ENCODE data around the gene PPIB.

PPIB gene

DNA sequence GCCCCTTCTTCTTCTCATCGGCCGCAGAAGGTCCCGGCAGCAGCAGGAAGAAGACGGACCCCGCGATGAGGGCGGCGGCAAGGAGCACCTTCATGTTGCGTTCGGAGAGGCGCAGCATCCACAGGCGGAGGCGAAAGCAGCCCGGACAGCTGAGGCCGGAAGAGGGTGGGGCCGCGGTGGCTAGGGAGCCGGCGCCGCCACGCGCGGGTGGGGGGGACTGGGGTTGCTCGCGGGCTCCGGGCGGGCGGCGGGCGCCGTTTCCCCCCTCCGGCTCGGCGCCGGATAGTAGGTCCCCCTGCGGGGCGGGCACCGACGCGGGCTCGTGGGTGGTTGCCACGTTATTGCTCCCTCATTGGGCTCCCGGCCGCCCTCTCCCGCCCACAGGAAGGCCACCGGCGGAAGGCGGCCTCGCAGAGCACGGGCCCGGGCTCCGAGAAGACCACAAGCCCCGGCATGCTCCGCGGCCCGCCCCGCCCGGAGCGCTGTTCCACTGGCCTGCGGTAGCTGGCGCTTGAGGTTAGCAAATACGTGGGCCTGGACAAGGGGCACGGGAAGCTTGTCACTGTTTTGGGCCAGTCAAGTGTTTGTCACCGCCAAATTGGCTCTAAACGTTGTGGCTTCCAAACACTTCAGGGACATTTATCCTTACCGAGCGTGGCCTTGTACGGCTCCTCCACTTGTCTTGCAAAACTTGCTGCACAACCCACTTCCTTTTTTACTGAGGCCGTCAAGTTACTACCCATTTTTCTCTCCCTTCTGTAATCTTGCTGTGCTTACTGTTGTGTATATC is at the start of gene PPIB:
Gene PPIB (minus strand): TSS at position 154 of the 790 bp plus-strand sequence. CDS start 36 bp downstream, at position 118.
- DNase-seq, result peak; percentile 99

GRCh38 chr15:64211696-64212095 is 48.9 kb upstream of the PPIB start:
- no peak for DNase-seq

DNA sequence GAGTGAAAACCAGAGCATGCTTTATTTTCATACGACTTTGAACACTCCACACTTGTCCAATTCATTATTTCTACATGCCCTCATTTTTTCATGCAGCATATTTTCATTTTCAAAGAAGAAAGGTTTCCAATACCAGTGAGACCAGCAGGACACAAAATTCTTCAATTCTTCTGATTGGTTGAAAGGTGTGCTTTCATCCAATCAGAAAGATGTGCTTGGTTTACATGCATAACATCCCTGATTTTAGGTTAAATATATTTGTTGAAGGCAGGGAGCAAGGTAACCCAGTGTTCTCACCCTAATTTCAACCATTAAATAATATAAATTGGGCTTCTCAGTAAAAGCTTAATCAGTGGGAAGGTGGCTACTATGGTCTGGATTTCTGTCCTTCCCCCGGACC is 47.5 kb upstream of the PPIB start:
- DNase-seq, result no peak

DNA sequence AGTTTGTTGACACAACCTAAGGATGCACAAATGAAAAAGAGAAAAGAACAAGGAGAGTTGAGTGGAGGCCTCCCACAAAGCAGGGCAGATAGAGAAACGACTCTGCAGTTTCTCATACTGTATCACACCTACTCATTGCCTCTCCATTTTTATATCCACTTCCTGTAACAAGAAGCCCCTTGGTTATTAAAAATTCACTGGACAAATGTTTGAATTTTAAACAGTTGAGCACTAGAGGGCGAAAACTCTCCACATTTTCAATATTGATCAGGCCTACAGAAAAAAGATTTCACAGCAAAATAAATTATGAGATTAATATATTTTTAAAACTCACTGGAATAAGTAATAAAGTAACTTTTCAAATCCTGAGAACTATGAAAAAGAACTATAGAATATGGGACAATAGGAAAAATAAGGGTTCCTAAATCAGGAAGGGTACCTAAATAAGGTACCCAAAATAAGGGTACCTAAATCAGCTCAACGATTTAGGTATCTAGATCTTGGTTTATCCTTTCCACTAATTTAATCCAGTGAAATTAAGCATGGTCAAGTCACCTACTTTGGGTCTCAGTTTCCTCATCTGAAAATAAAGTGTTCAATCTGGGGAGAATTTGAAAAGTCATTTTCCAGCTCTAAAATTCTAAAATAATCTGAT is 47.0 kb upstream of the PPIB start:
- DNase-seq, result peak; percentile 52 to 67 (median 67)

- no peak for DNase-seq
Measured at GRCh38 chr15:64205202-64205601, 42.4 kb upstream of the PPIB start.

DNA sequence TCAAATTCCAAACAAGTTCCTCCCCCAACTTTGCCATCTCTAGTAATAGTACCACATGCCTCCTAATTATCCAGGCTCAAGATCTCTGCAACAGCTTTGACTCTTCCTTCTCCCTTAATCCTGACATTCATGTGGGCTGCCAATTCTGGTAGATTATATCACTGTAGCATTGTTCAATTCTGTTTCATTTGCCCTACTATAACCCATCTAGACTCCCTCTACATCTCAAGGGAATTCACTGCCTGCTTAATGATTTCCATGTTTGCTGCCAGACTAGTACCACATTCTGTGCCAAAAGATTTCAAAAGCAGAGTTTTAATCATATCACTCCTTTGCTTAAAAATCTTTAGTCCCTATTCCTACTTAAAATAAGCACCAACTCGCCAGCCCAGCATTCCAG is 34.6 kb upstream of the PPIB start:
- no peak for DNase-seq

GRCh38 chr15:64193971-64194370 is 31.1 kb upstream of the PPIB start:
- no peak for DNase-seq

DNA sequence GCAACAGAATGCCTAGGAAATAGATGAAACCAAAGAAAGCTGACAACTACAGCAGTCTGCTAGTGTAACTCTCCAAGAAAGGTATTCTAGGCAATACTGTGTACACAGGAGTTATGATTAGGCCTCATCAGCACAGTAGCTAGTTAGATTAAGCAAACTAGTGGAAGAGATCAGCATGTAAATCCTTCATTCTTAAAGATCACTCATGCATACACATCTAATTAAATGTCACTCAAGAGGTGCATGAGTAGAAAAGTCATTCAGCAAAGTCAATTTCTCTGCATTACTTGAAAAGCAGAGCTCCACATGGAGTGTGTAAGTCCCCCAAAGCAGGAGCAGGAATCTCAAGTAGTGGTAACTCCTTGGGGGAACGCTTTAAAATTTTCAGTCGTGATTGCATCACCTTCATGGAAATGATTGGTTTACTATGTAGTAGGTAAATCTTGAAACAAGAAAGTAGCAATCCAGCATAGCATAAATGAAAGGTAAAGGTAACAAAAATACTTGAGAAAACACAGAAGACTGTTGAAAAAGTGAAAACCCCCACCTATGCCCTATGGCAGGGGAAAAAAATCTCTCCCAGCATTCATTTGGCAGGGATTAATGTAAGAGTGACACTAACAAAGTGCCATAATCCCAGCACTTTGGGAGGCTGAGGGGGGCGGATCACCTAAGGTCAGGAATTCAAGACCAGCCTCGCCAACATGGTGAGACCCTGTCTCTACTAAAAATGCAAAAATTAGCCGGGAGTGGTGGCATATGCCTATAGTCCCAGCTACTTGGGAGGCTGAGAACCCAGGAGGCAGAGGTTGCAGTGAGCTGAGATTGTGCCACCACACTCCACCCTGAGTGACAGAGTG is 29.4 kb upstream of the PPIB start:
- no peak for DNase-seq

- no peak for DNase-seq
Measured at GRCh38 chr15:64187396-64188191, 24.8 kb upstream of the PPIB start.

DNA sequence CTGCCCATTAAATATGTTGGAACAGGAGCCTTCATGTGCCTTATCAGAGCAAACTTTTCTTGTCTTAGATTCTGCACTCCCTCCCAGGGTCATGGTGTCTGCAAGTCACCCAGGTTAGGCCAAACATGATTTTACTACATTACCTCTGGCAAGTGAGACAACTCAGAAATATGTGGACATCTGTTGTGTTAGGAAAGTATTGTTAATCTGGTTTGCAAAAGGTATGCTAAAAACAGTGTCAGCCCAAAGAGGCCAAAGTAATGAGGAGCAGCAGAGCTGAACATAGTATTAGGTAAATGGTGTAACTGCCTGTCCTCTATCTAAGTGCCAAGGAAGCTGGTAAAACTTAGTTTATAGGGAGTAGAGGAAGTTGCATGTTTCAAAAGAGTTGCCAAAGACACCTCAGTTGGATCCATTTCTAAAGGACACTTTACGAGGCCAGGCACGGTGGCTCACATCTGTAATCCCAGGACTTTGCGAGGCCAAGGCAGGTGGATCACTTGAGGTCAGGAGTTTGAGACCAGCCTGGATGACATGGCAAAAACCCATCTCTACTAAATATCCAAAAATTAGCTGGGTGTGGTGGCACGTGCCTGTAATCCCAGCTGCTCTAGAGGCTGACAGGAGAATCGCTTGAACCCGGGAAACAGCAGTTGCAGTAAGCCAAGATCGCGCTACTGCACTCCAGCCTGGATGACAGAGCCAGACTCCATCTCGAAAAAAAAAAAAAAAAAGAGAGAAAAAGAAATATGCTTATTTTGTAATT is 22.5 kb upstream of the PPIB start:
- DNase-seq, result no peak

DNA sequence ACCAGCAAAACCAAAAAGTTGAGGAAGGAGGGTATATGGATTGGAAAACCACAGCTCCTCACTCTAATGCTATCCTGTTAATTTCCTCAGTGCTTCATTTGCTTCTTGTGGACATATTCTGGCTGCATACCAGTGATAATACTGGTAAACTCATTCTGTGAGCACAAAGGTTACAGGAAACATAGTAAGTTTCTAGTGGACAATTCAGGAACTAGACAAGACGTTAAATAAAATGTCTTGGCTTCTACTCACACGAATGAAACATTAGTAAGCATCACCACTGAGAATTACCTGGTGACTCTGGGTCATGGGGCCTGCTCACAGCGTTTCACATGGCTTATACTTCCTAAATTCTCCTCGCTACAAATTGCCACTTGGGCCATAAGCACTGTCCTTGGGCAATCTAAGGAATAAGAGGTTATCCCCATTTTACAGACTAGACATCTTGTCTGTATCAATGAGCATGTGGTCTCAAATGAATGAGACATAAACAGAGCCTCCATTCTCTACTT is 20.1 kb upstream of the PPIB start:
- DNase-seq, result peak; percentile 33 to 50 (median 44)

DNA sequence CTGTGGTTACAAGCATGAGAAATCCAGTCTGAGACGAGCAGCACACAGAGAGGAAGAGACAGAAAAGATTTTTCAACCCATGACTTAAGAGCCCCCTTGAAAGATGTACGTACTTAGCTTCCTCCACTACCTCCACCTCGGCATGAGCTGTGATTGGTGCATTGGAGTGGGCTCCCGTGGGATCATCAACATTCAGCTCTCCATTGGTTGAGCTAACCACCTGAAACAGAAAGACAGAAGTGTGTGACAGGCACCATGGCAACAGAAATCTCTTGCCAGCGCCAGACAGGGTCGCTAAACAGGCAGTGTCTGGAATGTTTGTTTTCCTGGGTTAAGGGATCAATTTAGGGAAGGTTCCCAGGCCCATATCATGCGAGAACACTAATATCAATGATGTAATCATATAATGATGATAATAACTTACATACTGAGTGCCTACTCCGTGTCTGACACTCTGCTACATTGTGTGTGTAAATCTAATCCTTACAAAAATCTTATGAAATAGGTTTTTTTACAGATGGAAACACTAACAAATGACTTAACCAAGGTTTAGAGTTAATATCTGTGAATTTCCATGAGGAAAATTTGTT is 17.5 kb upstream of the PPIB start:
- no peak for DNase-seq

GRCh38 chr15:64166102-64166890 is 3.5 kb upstream of the PPIB start:
- no peak for DNase-seq

DNA sequence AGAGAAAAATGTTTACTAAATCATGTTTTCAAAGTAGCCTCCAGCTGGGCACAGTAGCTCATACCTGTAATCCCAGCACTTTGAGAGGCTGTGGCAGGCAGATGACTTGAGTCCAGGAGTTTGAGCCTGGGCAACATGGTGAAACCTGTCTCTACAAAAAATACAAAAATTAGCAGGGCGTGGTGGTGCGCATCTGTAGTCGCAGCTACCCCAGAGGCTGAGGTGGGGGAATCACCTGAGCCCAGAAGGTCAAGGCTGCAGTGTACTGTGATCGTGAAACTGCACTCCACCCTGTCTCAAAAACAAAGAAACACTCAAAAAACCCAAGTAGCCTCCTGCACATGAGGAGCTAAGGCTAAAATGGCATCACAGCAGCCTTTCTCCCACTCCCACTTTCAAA is 1.6 kb upstream of the PPIB start:
- DNase-seq, result no peak

DNA sequence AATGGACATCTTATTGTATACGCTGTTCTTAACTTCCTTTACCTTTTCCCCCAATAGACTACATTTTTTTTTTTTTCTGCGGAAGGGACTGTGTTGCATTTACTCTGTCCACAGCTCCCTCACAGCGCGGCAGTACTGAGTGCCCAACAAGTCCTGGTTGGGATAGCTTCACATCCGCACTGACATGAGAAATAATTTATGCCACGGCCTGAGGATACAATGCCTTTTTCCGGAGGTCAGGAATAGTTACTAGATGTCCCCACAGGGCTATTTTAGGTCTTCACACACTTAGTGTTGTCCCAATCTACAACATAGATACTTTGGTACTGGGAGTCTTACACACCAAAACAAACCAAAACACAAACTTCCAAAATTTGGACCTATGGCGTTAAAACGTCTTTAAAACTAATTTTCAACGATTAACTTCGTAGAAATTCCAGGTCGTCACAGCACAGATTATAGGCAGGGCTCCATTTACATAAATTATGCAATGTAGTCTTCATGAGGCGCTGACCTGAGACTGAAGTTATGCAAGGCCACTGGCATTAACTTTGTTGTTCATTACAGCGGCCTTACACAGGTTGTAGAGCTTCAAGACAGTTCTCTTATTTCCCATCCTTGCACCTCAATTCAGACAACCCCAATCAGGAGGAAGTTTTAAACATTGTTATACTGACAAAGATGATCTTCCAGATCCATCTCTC is 989 bp upstream of the PPIB start:
- peak; percentile 27 to 52 (median 31) for DNase-seq

DNA sequence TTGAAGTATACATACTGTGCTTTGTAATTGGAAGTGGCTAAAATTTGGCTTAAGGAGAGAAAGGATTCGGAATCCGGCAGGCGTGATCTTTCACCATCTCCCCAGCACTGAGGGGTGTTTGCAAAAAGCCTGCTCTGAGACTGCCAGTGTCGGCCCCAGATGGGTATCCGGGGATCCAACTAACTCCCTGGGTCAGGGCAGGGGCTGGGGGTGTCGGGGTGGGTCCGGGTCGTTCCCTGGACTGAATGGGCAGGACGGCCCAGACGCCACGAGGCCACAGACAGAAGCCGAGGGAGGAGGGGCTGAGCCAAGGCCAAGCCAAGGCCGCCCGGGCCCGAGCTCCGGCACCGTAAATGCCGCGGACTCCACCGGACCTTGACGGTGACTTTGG is 349 bp downstream of the PPIB start:
- no peak for DNase-seq

GRCh38 chr15:64161688-64162477 is 939 bp downstream of the PPIB start:
- no peak for DNase-seq

GRCh38 chr15:64158363-64159134 is 4.3 kb downstream of the PPIB start:
- no peak for DNase-seq
